SK-N-SH treated with all-trans-retinoic acid at 6 μM for 48 hours (cell line): Measurements from ENCODE around the gene PTPN1.

ENCODE experiments used
- ATAC-seq: fragments of 200-7000 bp; cut with Tn5 transposase; 3 replicates; pipeline ENCODE4 v1.9.1; 2020; ENCODE audit warnings: mild to moderate bottlenecking, moderate library complexity
- ARNTL ChIP-seq: fragments of 450-650 bp; formaldehyde crosslinking; IDR thresholded peaks from 2 replicates; pipeline ENCODE4 v1.5.0; 2020; ENCODE audit warnings: low read depth, mild to moderate bottlenecking, moderate library complexity, borderline replicate concordance
- BACH2 ChIP-seq: fragments of 250-450 bp; sonication (Bioruptor Pico); IDR thresholded peaks from 2 replicates; pipeline ENCODE4 v1.9.0; 2021; ENCODE audit warnings: mild to moderate bottlenecking, borderline replicate concordance
- CSDC2 ChIP-seq: fragments of 250-450 bp; sonication (Bioruptor Pico); IDR thresholded peaks from 2 replicates; pipeline ENCODE4 v1.5.0; 2020; ENCODE audit warnings: mild to moderate bottlenecking, moderate library complexity
- ESRRG ChIP-seq: fragments of 250-450 bp; sonication (Bioruptor Pico); IDR thresholded peaks from 2 replicates; pipeline ENCODE4 v1.6.1; 2021; ENCODE audit warnings: mild to moderate bottlenecking
- ISL1 ChIP-seq: fragments of 250-450 bp; sonication (Bioruptor Pico); IDR thresholded peaks from 2 replicates; pipeline ENCODE4 v2.1.2; 2022; ENCODE audit warnings: mild to moderate bottlenecking, moderate library complexity
- OSR1 ChIP-seq: fragments of 250-450 bp; sonication (Bioruptor Pico); IDR thresholded peaks from 2 replicates; pipeline ENCODE4 v1.8.0; 2022; ENCODE audit warnings: moderate library complexity, mild to moderate bottlenecking, inconsistent platforms
- PPARA ChIP-seq: fragments of 250-450 bp; sonication (Bioruptor Pico); IDR thresholded peaks from 2 replicates; pipeline ENCODE4 v1.5.0; 2020; ENCODE audit warnings: mild to moderate bottlenecking, borderline replicate concordance
- RARB ChIP-seq: fragments of 250-450 bp; sonication (Bioruptor Pico); IDR thresholded peaks from 2 replicates; pipeline ENCODE4 v1.8.0; 2021; ENCODE audit warnings: mild to moderate bottlenecking, moderate library complexity
- SNAI2 ChIP-seq: fragments of 250-450 bp; sonication (Bioruptor Pico); IDR thresholded peaks from 2 replicates; pipeline ENCODE4 v1.5.0; 2020; ENCODE audit warnings: mild to moderate bottlenecking, moderate library complexity
- TCF4 ChIP-seq: fragments of 250-450 bp; sonication (Bioruptor Pico); IDR thresholded peaks from 2 replicates; pipeline ENCODE4 v1.8.0; 2021; ENCODE audit warnings: mild to moderate bottlenecking, moderate library complexity, borderline replicate concordance
- TOX ChIP-seq: fragments of 250-450 bp; sonication (Bioruptor Pico); IDR thresholded peaks from 2 replicates; pipeline ENCODE4 v1.8.0; 2021; ENCODE audit warnings: mild to moderate bottlenecking, moderate library complexity, borderline replicate concordance
- ZC3H10 ChIP-seq: fragments of 250-450 bp; sonication (Bioruptor Pico); IDR thresholded peaks from 2 replicates; pipeline ENCODE4 v1.5.1; 2021; ENCODE audit warnings: mild to moderate bottlenecking, moderate library complexity
- ZFP3 ChIP-seq: fragments of 250-450 bp; sonication (Bioruptor Pico); IDR thresholded peaks from 2 replicates; pipeline ENCODE4 v1.5.0; 2020; ENCODE audit warnings: mild to moderate bottlenecking, moderate library complexity
- ZFP30 ChIP-seq: fragments of 450-650 bp; formaldehyde crosslinking; IDR thresholded peaks from 2 replicates; pipeline ENCODE4 v1.5.0; 2022; ENCODE audit warnings: mild to moderate bottlenecking, moderate library complexity
- ZNF565 ChIP-seq: fragments of 450-650 bp; formaldehyde crosslinking; conservative IDR thresholded peaks from 2 replicates; pipeline ENCODE4 v1.5.0; 2020; ENCODE audit warnings: low read depth, mild to moderate bottlenecking, moderate library complexity
- ZNF70 ChIP-seq: fragments of 450-650 bp; formaldehyde crosslinking; IDR thresholded peaks from 2 replicates; pipeline ENCODE4 v1.5.0; 2020; ENCODE audit warnings: mild to moderate bottlenecking, moderate library complexity
- ZNF8 ChIP-seq: fragments of 450-650 bp; formaldehyde crosslinking; IDR thresholded peaks from 2 replicates; pipeline ENCODE4 v1.5.0; 2020; ENCODE audit warnings: mild to moderate bottlenecking, moderate library complexity
- TF ChIP-seq, protein P1 (sequence below): fragments of 250-450 bp; sonication (Bioruptor Pico); IDR thresholded peaks from 2 replicates; pipeline ENCODE4 v1.8.0; 2021; ENCODE audit warnings: low read depth, mild to moderate bottlenecking, moderate library complexity, borderline replicate concordance
- TF ChIP-seq, protein P2 (sequence below): fragments of 250-450 bp; sonication (Bioruptor Pico); IDR thresholded peaks from 2 replicates; pipeline ENCODE4 v1.5.0; 2020; ENCODE audit warnings: mild to moderate bottlenecking, moderate library complexity
- TF ChIP-seq, protein P3 (sequence below): fragments of 250-450 bp; sonication (Bioruptor Pico); IDR thresholded peaks from 2 replicates; pipeline ENCODE4 v1.8.0; 2020; ENCODE audit warnings: mild to moderate bottlenecking, moderate library complexity, borderline replicate concordance
- TF ChIP-seq, protein P4 (sequence below): fragments of 250-450 bp; sonication (Bioruptor Pico); IDR thresholded peaks from 2 replicates; pipeline ENCODE4 v1.5.1; 2020; ENCODE audit warnings: low read depth, mild to moderate bottlenecking, moderate library complexity

Gene PTPN1

DNA sequence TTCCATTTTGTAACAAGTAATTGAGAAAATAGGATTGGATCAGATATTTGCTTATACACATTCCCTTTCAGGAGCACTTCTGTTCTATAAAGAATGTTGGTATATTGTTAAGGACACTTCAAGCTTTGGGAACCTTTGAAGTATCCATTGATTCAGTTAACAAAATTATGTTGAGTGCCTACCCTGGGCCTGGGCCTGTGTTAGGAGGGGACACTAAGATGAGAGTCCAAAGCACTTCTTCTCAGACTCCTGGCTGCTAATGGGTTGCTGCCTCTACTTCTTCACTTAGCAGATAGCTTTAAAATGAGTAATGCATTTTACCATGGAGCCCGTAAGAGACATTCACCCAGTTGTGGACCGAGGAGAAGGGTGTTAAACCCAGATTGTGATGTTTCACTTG, 40.3 kb downstream of the PTPN1 start:
- no peak for TF ChIP-seq CSDC2
- TF ChIP-seq, protein P1, sequence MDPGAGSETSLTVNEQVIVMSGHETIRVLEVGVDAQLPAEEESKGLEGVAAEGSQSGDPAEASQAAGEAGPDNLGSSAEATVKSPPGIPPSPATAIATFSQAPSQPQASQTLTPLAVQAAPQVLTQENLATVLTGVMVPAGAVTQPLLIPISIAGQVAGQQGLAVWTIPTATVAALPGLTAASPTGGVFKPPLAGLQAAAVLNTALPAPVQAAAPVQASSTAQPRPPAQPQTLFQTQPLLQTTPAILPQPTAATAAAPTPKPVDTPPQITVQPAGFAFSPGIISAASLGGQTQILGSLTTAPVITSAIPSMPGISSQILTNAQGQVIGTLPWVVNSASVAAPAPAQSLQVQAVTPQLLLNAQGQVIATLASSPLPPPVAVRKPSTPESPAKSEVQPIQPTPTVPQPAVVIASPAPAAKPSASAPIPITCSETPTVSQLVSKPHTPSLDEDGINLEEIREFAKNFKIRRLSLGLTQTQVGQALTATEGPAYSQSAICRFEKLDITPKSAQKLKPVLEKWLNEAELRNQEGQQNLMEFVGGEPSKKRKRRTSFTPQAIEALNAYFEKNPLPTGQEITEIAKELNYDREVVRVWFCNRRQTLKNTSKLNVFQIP (CRISPR knock-in tag) = no peak
- TF ChIP-seq, protein P2, sequence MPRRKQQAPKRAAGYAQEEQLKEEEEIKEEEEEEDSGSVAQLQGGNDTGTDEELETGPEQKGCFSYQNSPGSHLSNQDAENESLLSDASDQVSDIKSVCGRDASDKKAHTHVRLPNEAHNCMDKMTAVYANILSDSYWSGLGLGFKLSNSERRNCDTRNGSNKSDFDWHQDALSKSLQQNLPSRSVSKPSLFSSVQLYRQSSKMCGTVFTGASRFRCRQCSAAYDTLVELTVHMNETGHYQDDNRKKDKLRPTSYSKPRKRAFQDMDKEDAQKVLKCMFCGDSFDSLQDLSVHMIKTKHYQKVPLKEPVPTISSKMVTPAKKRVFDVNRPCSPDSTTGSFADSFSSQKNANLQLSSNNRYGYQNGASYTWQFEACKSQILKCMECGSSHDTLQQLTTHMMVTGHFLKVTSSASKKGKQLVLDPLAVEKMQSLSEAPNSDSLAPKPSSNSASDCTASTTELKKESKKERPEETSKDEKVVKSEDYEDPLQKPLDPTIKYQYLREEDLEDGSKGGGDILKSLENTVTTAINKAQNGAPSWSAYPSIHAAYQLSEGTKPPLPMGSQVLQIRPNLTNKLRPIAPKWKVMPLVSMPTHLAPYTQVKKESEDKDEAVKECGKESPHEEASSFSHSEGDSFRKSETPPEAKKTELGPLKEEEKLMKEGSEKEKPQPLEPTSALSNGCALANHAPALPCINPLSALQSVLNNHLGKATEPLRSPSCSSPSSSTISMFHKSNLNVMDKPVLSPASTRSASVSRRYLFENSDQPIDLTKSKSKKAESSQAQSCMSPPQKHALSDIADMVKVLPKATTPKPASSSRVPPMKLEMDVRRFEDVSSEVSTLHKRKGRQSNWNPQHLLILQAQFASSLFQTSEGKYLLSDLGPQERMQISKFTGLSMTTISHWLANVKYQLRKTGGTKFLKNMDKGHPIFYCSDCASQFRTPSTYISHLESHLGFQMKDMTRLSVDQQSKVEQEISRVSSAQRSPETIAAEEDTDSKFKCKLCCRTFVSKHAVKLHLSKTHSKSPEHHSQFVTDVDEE = no peak
- TF ChIP-seq, protein P3, sequence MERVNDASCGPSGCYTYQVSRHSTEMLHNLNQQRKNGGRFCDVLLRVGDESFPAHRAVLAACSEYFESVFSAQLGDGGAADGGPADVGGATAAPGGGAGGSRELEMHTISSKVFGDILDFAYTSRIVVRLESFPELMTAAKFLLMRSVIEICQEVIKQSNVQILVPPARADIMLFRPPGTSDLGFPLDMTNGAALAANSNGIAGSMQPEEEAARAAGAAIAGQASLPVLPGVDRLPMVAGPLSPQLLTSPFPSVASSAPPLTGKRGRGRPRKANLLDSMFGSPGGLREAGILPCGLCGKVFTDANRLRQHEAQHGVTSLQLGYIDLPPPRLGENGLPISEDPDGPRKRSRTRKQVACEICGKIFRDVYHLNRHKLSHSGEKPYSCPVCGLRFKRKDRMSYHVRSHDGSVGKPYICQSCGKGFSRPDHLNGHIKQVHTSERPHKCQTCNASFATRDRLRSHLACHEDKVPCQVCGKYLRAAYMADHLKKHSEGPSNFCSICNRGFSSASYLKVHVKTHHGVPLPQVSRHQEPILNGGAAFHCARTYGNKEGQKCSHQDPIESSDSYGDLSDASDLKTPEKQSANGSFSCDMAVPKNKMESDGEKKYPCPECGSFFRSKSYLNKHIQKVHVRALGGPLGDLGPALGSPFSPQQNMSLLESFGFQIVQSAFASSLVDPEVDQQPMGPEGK = no peak
- no peak for TF ChIP-seq ARNTL
- TF ChIP-seq, protein P4, sequence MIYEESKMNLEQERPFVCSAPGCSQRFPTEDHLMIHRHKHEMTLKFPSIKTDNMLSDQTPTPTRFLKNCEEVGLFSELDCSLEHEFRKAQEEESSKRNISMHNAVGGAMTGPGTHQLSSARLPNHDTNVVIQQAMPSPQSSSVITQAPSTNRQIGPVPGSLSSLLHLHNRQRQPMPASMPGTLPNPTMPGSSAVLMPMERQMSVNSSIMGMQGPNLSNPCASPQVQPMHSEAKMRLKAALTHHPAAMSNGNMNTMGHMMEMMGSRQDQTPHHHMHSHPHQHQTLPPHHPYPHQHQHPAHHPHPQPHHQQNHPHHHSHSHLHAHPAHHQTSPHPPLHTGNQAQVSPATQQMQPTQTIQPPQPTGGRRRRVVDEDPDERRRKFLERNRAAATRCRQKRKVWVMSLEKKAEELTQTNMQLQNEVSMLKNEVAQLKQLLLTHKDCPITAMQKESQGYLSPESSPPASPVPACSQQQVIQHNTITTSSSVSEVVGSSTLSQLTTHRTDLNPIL (CRISPR knock-in tag) = no peak
- TF ChIP-seq ZC3H10 = no peak
- TF ChIP-seq BACH2 (CRISPR knock-in tag) = no peak
- TF ChIP-seq ESRRG = no peak
- no peak for TF ChIP-seq ZFP3
- no peak for TF ChIP-seq SNAI2 (CRISPR knock-in tag)
- TF ChIP-seq ZNF8 (CRISPR knock-in tag) = no peak
- no peak for TF ChIP-seq TOX (CRISPR knock-in tag)
- TF ChIP-seq RARB = no peak
- no peak for TF ChIP-seq TCF4
- no peak for TF ChIP-seq ZNF565 (CRISPR knock-in tag)
- TF ChIP-seq OSR1 (CRISPR knock-in tag) = no peak
- no peak for TF ChIP-seq PPARA (CRISPR knock-in tag)
- ATAC-seq = no peak

DNA sequence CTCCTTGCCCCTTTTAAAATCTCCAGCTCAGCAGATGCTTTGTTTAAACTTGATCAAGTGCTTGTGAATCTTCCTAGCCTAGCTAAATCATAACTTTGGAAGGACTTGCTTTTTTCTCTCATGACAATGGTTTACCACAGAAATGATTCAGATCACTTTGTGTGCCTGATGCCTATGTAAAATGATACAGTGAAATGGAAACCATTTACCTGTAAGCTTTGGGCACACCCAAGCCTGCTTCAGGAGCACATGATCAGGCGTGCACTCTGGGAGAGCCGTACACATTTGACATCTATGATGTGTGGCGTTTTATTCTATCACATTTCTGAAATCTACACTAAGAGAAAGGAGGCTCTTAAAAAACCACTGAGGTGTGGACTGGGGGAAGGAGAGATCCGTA, 41.1 kb downstream of the PTPN1 start:
- TF ChIP-seq RARB = no peak
- TF ChIP-seq, protein P1 (CRISPR knock-in tag) = no peak
- TF ChIP-seq ZNF8 (CRISPR knock-in tag) = no peak
- TF ChIP-seq ZFP30 = no peak
- no peak for TF ChIP-seq ZC3H10
- no peak for TF ChIP-seq TCF4
- no peak for TF ChIP-seq ISL1 (CRISPR knock-in tag)
- no peak for TF ChIP-seq ZNF70 (CRISPR knock-in tag)
- no peak for TF ChIP-seq ZFP3
- no peak for TF ChIP-seq TOX (CRISPR knock-in tag)
- no peak for TF ChIP-seq ZNF565 (CRISPR knock-in tag)
- TF ChIP-seq ESRRG = no peak
- no peak for ATAC-seq

DNA sequence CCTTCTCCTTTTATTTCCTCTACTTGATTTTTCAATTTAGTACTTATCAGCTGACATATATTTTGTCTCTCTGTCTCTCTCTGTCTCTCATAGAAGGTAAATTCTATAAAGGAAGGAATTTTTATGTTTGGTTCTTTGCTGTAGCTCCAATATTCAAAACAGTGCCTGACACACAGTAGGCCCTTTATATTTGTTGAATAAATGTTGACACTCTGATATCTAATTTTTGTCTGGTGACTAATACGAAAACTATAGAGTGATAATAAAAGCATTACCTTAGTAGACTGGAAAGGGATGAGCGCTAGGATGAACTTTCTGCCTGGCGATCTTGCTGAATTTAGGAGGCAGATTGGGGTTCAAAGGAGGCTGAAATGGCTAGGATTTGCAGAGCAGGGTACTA, 42.8 kb downstream of the PTPN1 start:
- ATAC-seq = no peak
- no peak for TF ChIP-seq BACH2 (CRISPR knock-in tag)
- no peak for TF ChIP-seq ZFP30
- no peak for TF ChIP-seq ZNF70 (CRISPR knock-in tag)
- no peak for TF ChIP-seq OSR1 (CRISPR knock-in tag)
